ENCODE measurements around the gene CST8. TPM values are rescaled to one million over a fixed set of nuclear protein-coding genes. Genes with fewer than 3 reads are reported as not detected.

Gene CST8
- total and polyA plus RNA-seq, 11 donors = not detected

DNA sequence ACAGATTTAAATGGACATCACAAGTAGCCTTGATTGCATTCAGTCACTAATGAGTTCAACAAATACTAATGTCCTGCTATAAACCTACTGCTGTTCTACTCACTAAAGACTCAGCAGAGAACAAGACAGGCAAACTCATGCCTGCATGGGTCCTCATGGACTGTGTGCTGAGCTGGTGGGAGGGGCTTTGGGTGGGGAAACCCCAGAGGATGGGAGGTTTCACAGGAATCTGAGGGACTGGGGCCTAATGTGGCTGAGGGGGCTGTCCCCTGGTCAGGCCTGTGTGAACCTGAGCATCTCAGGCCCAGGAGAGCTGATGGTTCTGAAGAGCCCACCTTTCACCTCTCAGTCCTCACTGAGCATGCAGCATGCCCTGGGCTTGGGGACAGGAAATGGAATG lies 1.4 kb downstream of the CST8 start:
- DNase-seq (no peak), ATAC-seq (no peak)
- TF ChIP-seq, protein P1, sequence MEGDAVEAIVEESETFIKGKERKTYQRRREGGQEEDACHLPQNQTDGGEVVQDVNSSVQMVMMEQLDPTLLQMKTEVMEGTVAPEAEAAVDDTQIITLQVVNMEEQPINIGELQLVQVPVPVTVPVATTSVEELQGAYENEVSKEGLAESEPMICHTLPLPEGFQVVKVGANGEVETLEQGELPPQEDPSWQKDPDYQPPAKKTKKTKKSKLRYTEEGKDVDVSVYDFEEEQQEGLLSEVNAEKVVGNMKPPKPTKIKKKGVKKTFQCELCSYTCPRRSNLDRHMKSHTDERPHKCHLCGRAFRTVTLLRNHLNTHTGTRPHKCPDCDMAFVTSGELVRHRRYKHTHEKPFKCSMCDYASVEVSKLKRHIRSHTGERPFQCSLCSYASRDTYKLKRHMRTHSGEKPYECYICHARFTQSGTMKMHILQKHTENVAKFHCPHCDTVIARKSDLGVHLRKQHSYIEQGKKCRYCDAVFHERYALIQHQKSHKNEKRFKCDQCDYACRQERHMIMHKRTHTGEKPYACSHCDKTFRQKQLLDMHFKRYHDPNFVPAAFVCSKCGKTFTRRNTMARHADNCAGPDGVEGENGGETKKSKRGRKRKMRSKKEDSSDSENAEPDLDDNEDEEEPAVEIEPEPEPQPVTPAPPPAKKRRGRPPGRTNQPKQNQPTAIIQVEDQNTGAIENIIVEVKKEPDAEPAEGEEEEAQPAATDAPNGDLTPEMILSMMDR (IDR thresholded peaks at IDR 0.05) = no peak
- Histone ChIP-seq H3K27ac (no peak overlapping the region), H3K4me3 (no peak overlapping the region), H3K27me3 (no peaks in the 10 kb centered on the region), H3K9me3 (peaks cover 0 to 2% (median 0%) of the 10 kb centered on the region in 12 donors), H3K36me3 (no peaks in the 10 kb centered on the region), H3K4me1 (no peaks in the 10 kb centered on the region)
- intact Hi-C loops (cut with DNase I) = no loop called here

GRCh38 chr20:23493172-23493772 lies 2.4 kb downstream of the CST8 start:
- no peaks in the 10 kb centered on the region for H3K4me1 ChIP-seq
- H3K27ac ChIP-seq = no peak overlapping the region
- H3K4me3 ChIP-seq = no peak overlapping the region
- H3K9me3 ChIP-seq = peaks cover 0 to 2% (median 0%) of the 10 kb centered on the region in 12 donors
- 70 to 80% (median 74%) methylated on average over 3 of the region's 3 CpGs for WGBS, 4 donors
- DNase-seq = no peak
- no peaks in the 10 kb centered on the region for H3K36me3 ChIP-seq
- no peak for ATAC-seq
- H3K27me3 ChIP-seq = no peaks in the 10 kb centered on the region
- TF ChIP-seq, protein P1 (IDR thresholded peaks at IDR 0.05) = no peak
- no peak for TF ChIP-seq POLR2A (IDR thresholded peaks at IDR 0.05)
- intact Hi-C loops (cut with DNase I) = no loop called here

DNA sequence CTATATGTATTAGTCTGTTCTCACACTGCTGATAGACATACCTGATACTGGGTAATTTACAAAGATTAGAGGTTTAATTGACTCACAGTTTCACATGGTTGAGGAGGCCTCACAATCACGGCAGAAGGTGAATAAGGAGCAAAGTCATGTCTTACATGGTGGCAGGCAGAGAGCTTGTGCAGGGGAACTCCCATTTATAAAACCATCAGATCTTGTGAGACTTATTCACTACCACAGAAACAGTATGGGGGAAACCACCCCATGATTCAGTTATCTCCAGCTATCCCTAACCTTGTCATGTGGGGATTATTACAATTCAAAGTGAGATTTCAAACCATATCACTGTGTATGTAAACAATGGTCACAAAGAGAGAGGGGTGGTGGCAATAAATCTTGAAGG lies 6.6 kb downstream of the CST8 start:
- H3K36me3 ChIP-seq = no peaks in the 10 kb centered on the region
- no peaks in the 10 kb centered on the region for H3K4me1 ChIP-seq
- intact Hi-C loops (cut with DNase I) = no loop called here
- peaks cover 0 to 25% (median 0%) of the 10 kb centered on the region in 9 donors for H3K27me3 ChIP-seq
- H3K27ac ChIP-seq = no peak overlapping the region
- ATAC-seq = no peak
- no peak for DNase-seq
- H3K4me3 ChIP-seq = no peak overlapping the region
- WGBS, 4 donors = 68 to 80% (median 70%) methylated on average over 1 of the region's 1 CpG
- H3K9me3 ChIP-seq = no peaks in the 10 kb centered on the region
- TF ChIP-seq POLR2A (IDR thresholded peaks at IDR 0.05) = no peak
- TF ChIP-seq, protein P1 (IDR thresholded peaks at IDR 0.05) = no peak

GRCh38 chr20:23501926-23502325 lies 11.0 kb downstream of the CST8 start:
- H3K9me3 ChIP-seq = no peaks in the 10 kb centered on the region
- 83 to 90% (median 87%) methylated on average over 4 of the region's 4 CpGs for WGBS, 4 donors
- TF ChIP-seq, protein P1 (IDR thresholded peaks at IDR 0.05) = no peak
- TF ChIP-seq POLR2A (IDR thresholded peaks at IDR 0.05) = no peak
- no peaks in the 10 kb centered on the region for H3K4me1 ChIP-seq
- H3K36me3 ChIP-seq = no peaks in the 10 kb centered on the region
- intact Hi-C loops (cut with DNase I) = no loop called here
- ATAC-seq = no peak
- DNase-seq = no peak
- no peak overlapping the region for H3K27ac ChIP-seq
- no peak overlapping the region for H3K4me3 ChIP-seq
- H3K27me3 ChIP-seq = peaks cover 0 to 25% (median 0%) of the 10 kb centered on the region in 9 donors
